H9 (cell line): Measurements from ENCODE around the gene GPR62. TPM values are rescaled to one million over a fixed set of nuclear protein-coding genes. Genes with fewer than 3 reads are reported as not detected.

ENCODE experiments used
- DNase-seq: peaks from one replicate; pipeline ENCODE4 v3.0.0-alpha.2; 2017
- H2AFZ ChIP-seq: one replicate; pipeline ENCODE4 v1.6.1; 2013; ENCODE audit warnings: mild to moderate bottlenecking, low read length, control low read depth, moderate library complexity
- H2AK5ac ChIP-seq: 2 replicates; pipeline ENCODE4 v1.6.1; 2013; ENCODE audit warnings: low read length, control low read depth, mixed read lengths; ENCODE audit not compliant: insufficient read length
- H2BK120ac ChIP-seq: one replicate; pipeline ENCODE4 v1.6.1; 2013; ENCODE audit warnings: low read depth, mild to moderate bottlenecking, low read length, control low read depth, inconsistent platforms; ENCODE audit not compliant: poor library complexity, severe bottlenecking
- H2BK12ac ChIP-seq: 2 replicates; pipeline ENCODE4 v1.6.1; 2013; ENCODE audit warnings: low read length, control low read depth, mixed read lengths, low read depth; ENCODE audit not compliant: insufficient read length
- H2BK15ac ChIP-seq: 2 replicates; pipeline ENCODE4 v1.6.1; 2013; ENCODE audit warnings: low read depth, low read length, control low read depth
- H2BK20ac ChIP-seq: one replicate; pipeline ENCODE4 v1.6.1; 2013; ENCODE audit warnings: low read depth, mild to moderate bottlenecking, low read length, control low read depth, inconsistent platforms; ENCODE audit not compliant: poor library complexity, severe bottlenecking
- H2BK5ac ChIP-seq: 2 replicates; pipeline ENCODE4 v1.6.1; 2013; ENCODE audit warnings: low read length, control low read depth, mixed read lengths; ENCODE audit not compliant: insufficient read length
- H3K14ac ChIP-seq: 2 replicates; pipeline ENCODE4 v1.6.1; 2013; ENCODE audit warnings: low read length, control low read depth; ENCODE audit not compliant: insufficient read depth
- H3K18ac ChIP-seq: 2 replicates; pipeline ENCODE4 v1.6.1; 2013; ENCODE audit warnings: low read depth, mild to moderate bottlenecking, mixed read lengths, low read length, control low read depth; ENCODE audit not compliant: insufficient read length
- H3K23ac ChIP-seq: 2 replicates; pipeline ENCODE4 v1.6.1; 2013; ENCODE audit warnings: low read length, control low read depth, mixed read lengths, low read depth; ENCODE audit not compliant: insufficient read length
- H3K23me2 ChIP-seq: 2 replicates; pipeline ENCODE4 v1.6.1; 2013; ENCODE audit warnings: low read depth, mild to moderate bottlenecking, mixed read lengths, low read length, control low read depth; ENCODE audit not compliant: insufficient read length, poor library complexity, severe bottlenecking
- H3K27ac ChIP-seq: 2 replicates; pipeline ENCODE4 v1.5.1; 2013; ENCODE audit warnings: low read length, control low read depth, mixed read lengths, low read depth; ENCODE audit not compliant: insufficient read length
- H3K27me3 ChIP-seq: 2 replicates; pipeline ENCODE4 v1.6.1; 2013; ENCODE audit warnings: low read length, control low read depth, inconsistent platforms; ENCODE audit not compliant: insufficient read depth
- H3K4ac ChIP-seq: 2 replicates; pipeline ENCODE4 v1.6.1; 2013; ENCODE audit warnings: low read depth, mild to moderate bottlenecking, control low read depth, inconsistent platforms, low read length, moderate library complexity
- H3K4me1 ChIP-seq: 2 replicates; pipeline ENCODE4 v1.6.1; 2013; ENCODE audit warnings: low read length, control low read depth, inconsistent platforms; ENCODE audit not compliant: insufficient read depth
- H3K4me2 ChIP-seq: 2 replicates; pipeline ENCODE4 v1.6.1; 2013; ENCODE audit warnings: low read length, control low read depth, mixed read lengths; ENCODE audit not compliant: insufficient read length, insufficient read depth
- H3K56ac ChIP-seq: 2 replicates; pipeline ENCODE4 v1.6.1; 2013; ENCODE audit warnings: low read depth, mild to moderate bottlenecking, mixed read lengths, low read length, control low read depth; ENCODE audit not compliant: insufficient read length
- H3K79me1 ChIP-seq: 2 replicates; pipeline ENCODE4 v1.6.1; 2013; ENCODE audit warnings: low read depth, mild to moderate bottlenecking, moderate library complexity, low read length, control low read depth, inconsistent platforms; ENCODE audit not compliant: insufficient read depth, poor library complexity, severe bottlenecking
- H3K79me2 ChIP-seq: 2 replicates; pipeline ENCODE4 v1.6.1; 2013; ENCODE audit warnings: low read length, control low read depth, inconsistent platforms; ENCODE audit not compliant: insufficient read depth
- H3K9ac ChIP-seq: 2 replicates; pipeline ENCODE4 v1.6.1; 2013; ENCODE audit warnings: low read length, control low read depth, mixed read lengths; ENCODE audit not compliant: insufficient read length; ENCODE audit errors: extremely low read depth
- H3K9me3 ChIP-seq: one replicate; pipeline ENCODE4 v1.6.1; 2013; ENCODE audit warnings: low read depth, low read length, inconsistent platforms; ENCODE audit not compliant: control insufficient read depth
- H3T11ph ChIP-seq: one replicate; pipeline ENCODE4 v1.6.1; 2013; ENCODE audit warnings: mild to moderate bottlenecking, low read length, control low read depth, inconsistent platforms
- H4K20me1 ChIP-seq: one replicate; pipeline ENCODE4 v1.6.1; 2013; ENCODE audit not compliant: control insufficient read depth, insufficient read length, insufficient read depth
- H4K5ac ChIP-seq: 2 replicates; pipeline ENCODE4 v1.6.1; 2013; ENCODE audit warnings: low read depth, mild to moderate bottlenecking, mixed read lengths, low read length, control low read depth; ENCODE audit not compliant: insufficient read length
- H4K8ac ChIP-seq: replicated peaks from 2 replicates; pipeline ENCODE4 v1.6.1; 2013; ENCODE audit warnings: low read length, control low read depth, mixed read lengths, low read depth; ENCODE audit not compliant: insufficient read length
- H4K91ac ChIP-seq: 2 replicates; pipeline ENCODE4 v1.6.1; 2013; ENCODE audit warnings: low read depth, mild to moderate bottlenecking, moderate library complexity, mixed read lengths, low read length, control low read depth; ENCODE audit not compliant: insufficient read length
- H3K27ac Mint-ChIP-seq, 3 experiments: 2 replicates in 2 of 3; 3 replicates in 1 of 3; pipeline ENCODE4 v1.8.0; 2020 to 2021; ENCODE audit warnings: mixed read lengths in 3 of 3, mild to moderate bottlenecking in 1 of 3, moderate library complexity in 1 of 3
- H3K27me3 Mint-ChIP-seq: 2 replicates; pipeline ENCODE4 v1.8.0; 2021; ENCODE audit warnings: low read depth, mild to moderate bottlenecking, moderate library complexity, mixed read lengths
- H3K36me3 Mint-ChIP-seq, 3 experiments: 2 replicates in 2 of 3; 3 replicates in 1 of 3; pipeline ENCODE4 v1.8.0; 2020 to 2021; ENCODE audit warnings: low read depth in 3 of 3, mixed read lengths in 3 of 3; ENCODE audit not compliant: insufficient read depth in 1 of 3
- H3K4me1 Mint-ChIP-seq, 2 experiments: 2 replicates each; pipeline ENCODE4 v1.8.0; 2020; ENCODE audit warnings: mixed read lengths in 2 of 2
- H3K4me3 Mint-ChIP-seq, 2 experiments: 2 replicates in 1 of 2; 3 replicates in 1 of 2; pipeline ENCODE4 v1.8.0; 2020 to 2021; ENCODE audit warnings: mild to moderate bottlenecking in 2 of 2, mixed read lengths in 2 of 2, moderate library complexity in 1 of 2
- H3K9me3 Mint-ChIP-seq, 2 experiments: 2 replicates in 1 of 2; 3 replicates in 1 of 2; pipeline ENCODE4 v1.8.0; 2020; ENCODE audit warnings: mild to moderate bottlenecking in 2 of 2, mixed read lengths in 2 of 2, moderate library complexity in 1 of 2
- WGBS: extraction: QIAGEN DNeasy Blood & Tissue Kit; methylation state at CpG from one replicate; pipeline ENCODE4 v1.1.7; 2013; ENCODE audit warnings: missing lambda C conversion rate, low lambda C conversion rate, mixed read lengths; ENCODE audit not compliant: insufficient read length; ENCODE audit errors: extremely low coverage; 5-methylcytosine and 5-hydroxymethylcytosine counted together
- total RNA-seq: library from RNA; stranded (reverse); gene quantifications from 2 replicates; pipeline ENCODE4 v1.2.1, GENCODE V29; 2021
- TF ChIP-seq, protein P1 (sequence below): fragments of 200-600 bp; sonication (generic); conservative IDR thresholded peaks from 3 replicates; pipeline ENCODE4 v1.8.0; 2021; ENCODE audit warnings: antibody characterized with exemption, mild to moderate bottlenecking

The GPR62 gene
- total RNA-seq, 1 experiment from 2014 or later: 0.13 TPM

DNA sequence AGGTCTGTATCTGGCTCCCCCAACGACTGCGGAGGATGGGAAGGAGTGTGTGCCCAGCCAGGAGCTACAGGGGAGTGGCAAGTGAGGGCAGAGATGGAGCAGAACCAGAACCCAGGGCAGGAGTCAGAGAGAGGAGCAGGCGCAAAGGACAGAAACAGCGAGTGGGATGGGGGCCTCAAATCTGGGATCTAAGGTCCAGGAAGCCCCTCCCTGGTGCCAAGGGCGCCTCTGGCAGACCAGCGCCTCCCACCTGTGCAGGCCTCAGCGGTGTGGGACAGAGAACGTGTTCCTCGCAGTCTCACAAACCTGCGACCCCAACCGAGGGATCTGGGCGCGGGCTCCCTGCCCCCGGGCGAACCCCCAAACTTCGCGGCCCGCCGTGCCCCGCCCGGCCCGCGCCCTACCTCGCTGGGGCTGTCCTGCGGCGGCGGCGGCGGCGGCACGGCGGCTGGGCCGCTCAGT is 11.8 kb downstream of the GPR62 start:
- H4K5ac ChIP-seq: no peak overlapping the region
- no peak overlapping the region for H3K9ac ChIP-seq
- H3K27ac ChIP-seq: no peak overlapping the region
- H3K27ac Mint-ChIP-seq: no peak overlapping the region
- no peak overlapping the region for H4K91ac ChIP-seq
- H2BK5ac ChIP-seq: no peak overlapping the region
- H3K23me2 ChIP-seq: peaks cover 11% of the 10 kb centered on the region
- H3K4me1 ChIP-seq: peaks cover 11% of the 10 kb centered on the region; the same call in 1 of the 2 replicates
- H3K79me1 ChIP-seq: no peaks in the 10 kb centered on the region
- no peak for DNase-seq
- H2AFZ ChIP-seq: no peak overlapping the region
- H3K4me2 ChIP-seq: peak overlapping the region; percentile 67
- H2BK20ac ChIP-seq: no peak overlapping the region
- H4K8ac ChIP-seq: no peak overlapping the region
- no peak overlapping the region for H2AK5ac ChIP-seq
- H3K4me3 Mint-ChIP-seq: peak overlapping the region; percentile 59 to 86
- no peak overlapping the region for H2BK120ac ChIP-seq
- peaks cover 0 to 5% (median 2%) of the 10 kb centered on the region in 3 experiments; a peak in 4 of 7 replicates for H3K36me3 Mint-ChIP-seq
- H3K23ac ChIP-seq: no peak overlapping the region
- peaks cover 35% of the 10 kb centered on the region for H3K27me3 Mint-ChIP-seq
- no peaks in the 10 kb centered on the region for H4K20me1 ChIP-seq
- H3K4ac ChIP-seq: no peak overlapping the region
- no peaks in the 10 kb centered on the region for H3K9me3 ChIP-seq
- H3K14ac ChIP-seq: peak overlapping the region; percentile 44; the same call in 1 of the 2 replicates
- TF ChIP-seq, protein P1, sequence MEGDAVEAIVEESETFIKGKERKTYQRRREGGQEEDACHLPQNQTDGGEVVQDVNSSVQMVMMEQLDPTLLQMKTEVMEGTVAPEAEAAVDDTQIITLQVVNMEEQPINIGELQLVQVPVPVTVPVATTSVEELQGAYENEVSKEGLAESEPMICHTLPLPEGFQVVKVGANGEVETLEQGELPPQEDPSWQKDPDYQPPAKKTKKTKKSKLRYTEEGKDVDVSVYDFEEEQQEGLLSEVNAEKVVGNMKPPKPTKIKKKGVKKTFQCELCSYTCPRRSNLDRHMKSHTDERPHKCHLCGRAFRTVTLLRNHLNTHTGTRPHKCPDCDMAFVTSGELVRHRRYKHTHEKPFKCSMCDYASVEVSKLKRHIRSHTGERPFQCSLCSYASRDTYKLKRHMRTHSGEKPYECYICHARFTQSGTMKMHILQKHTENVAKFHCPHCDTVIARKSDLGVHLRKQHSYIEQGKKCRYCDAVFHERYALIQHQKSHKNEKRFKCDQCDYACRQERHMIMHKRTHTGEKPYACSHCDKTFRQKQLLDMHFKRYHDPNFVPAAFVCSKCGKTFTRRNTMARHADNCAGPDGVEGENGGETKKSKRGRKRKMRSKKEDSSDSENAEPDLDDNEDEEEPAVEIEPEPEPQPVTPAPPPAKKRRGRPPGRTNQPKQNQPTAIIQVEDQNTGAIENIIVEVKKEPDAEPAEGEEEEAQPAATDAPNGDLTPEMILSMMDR: no peak
- WGBS: no CpG with 5 or more reads among the region's 33 CpGs
- H3K79me2 ChIP-seq: no peaks in the 10 kb centered on the region
- H3K18ac ChIP-seq: peak overlapping the region; percentile 46
- no peak overlapping the region for H2BK12ac ChIP-seq
- H3K27me3 ChIP-seq: no peaks in the 10 kb centered on the region
- no peak overlapping the region for H3K56ac ChIP-seq
- H2BK15ac ChIP-seq: no peak overlapping the region
- H3K4me1 Mint-ChIP-seq: peaks cover 46 to 74% of the 10 kb centered on the region in 2 experiments
- no peaks in the 10 kb centered on the region for H3K9me3 Mint-ChIP-seq
- no peak overlapping the region for H3T11ph ChIP-seq
